ENCODE data around the gene NKX2-2.

The NKX2-2 gene

GRCh38 chr20:21534453-21534852, 20.6 kb upstream of the NKX2-2 start (continued):
- TF ChIP-seq ZNF626 (tag by site-specific recombination; IDR thresholded peaks at IDR 0.05) (no peak), ZNF391 (tag by site-specific recombination; IDR thresholded peaks at IDR 0.05; ENCODE audit: borderline replicate concordance, low read depth) (no peak)

- H3K9me3 ChIP-seq (ENCODE audit: control insufficient read depth, insufficient read depth, low read depth, low read length) = no peaks in the 10 kb centered on the region
- no peaks in the 10 kb centered on the region for H3K4me1 ChIP-seq (ENCODE audit: control insufficient read depth, insufficient read depth, low read length)
- no peaks in the 10 kb centered on the region for H3K36me3 ChIP-seq (ENCODE audit: control insufficient read depth in 2 of 2, insufficient read depth in 1 of 2, low read length in 2 of 2)
- CTCF ChIA-PET = interaction anchor here (0.7 to 3.0 kb wide), 16 partner anchors 9 to 472 kb away, joined by 3 to 32 read pairs (median 4); no protein-coding TSS in a partner anchor
- no peak overlapping the region for H3K4me3 ChIP-seq (ENCODE audit: low read depth, low read length)
- POLR2A ChIA-PET = no interaction called here
- TF ChIP-seq ZNF155 (tag by site-specific recombination; IDR thresholded peaks at IDR 0.05) = no peak
- TF ChIP-seq ZNF610 (tag by site-specific recombination; IDR thresholded peaks at IDR 0.05; ENCODE audit: borderline replicate concordance) = no peak
- peak; percentile 67 for TF ChIP-seq PRDM10 (tag by site-specific recombination; IDR thresholded peaks at IDR 0.05)
- TF ChIP-seq SCRT2 (tag by site-specific recombination; IDR thresholded peaks at IDR 0.05) = peak; percentile 84
- no peak for TF ChIP-seq PATZ1 (tag by site-specific recombination; IDR thresholded peaks at IDR 0.05)
- no peak for TF ChIP-seq KLF9 (tag by site-specific recombination; IDR thresholded peaks at IDR 0.05; ENCODE audit: low read depth)
- no peak for TF ChIP-seq ZNF626 (tag by site-specific recombination; IDR thresholded peaks at IDR 0.05)
- no peak for TF ChIP-seq ZNF670 (tag by site-specific recombination; IDR thresholded peaks at IDR 0.05; ENCODE audit: low read depth)
- no peak for TF ChIP-seq ZNF701 (tag by site-specific recombination; IDR thresholded peaks at IDR 0.05)
- peak; percentile 39; the same call in 1 of the 2 replicates for TF ChIP-seq ZSCAN30 (tag by site-specific recombination; IDR thresholded peaks at IDR 0.05)
- TF ChIP-seq ZBTB10 (tag by site-specific recombination; IDR thresholded peaks at IDR 0.05) = no peak
- TF ChIP-seq SCRT1 (tag by site-specific recombination; IDR thresholded peaks at IDR 0.05; ENCODE audit: borderline replicate concordance) = peak; percentile 64; the same call in 1 of the 2 replicates
- H3K27ac ChIP-seq (ENCODE audit: extremely low read depth, low read depth, low read length) = no peak overlapping the region
Observed at GRCh38 chr20:21529863-21530262, 16.0 kb upstream of the NKX2-2 start.

GRCh38 chr20:21528870-21529269, 15.0 kb upstream of the NKX2-2 start:
- Histone ChIP-seq H3K36me3 (ENCODE audit: control insufficient read depth in 2 of 2, insufficient read depth in 1 of 2, low read length in 2 of 2) (no peaks in the 10 kb centered on the region), H3K9me3 (ENCODE audit: control insufficient read depth, insufficient read depth, low read depth, low read length) (no peaks in the 10 kb centered on the region), H3K4me3 (ENCODE audit: low read depth, low read length) (no peak overlapping the region), H3K27ac (ENCODE audit: extremely low read depth, low read depth, low read length) (no peak overlapping the region), H3K4me1 (ENCODE audit: control insufficient read depth, insufficient read depth, low read length) (no peaks in the 10 kb centered on the region)
- TF ChIP-seq ZSCAN23 (tag by site-specific recombination; IDR thresholded peaks at IDR 0.05) (no peak), ZNF175 (tag by site-specific recombination; IDR thresholded peaks at IDR 0.05) (no peak), ZNF658 (tag by site-specific recombination; IDR thresholded peaks at IDR 0.05) (no peak), ZNF626 (tag by site-specific recombination; IDR thresholded peaks at IDR 0.05) (no peak), ZNF843 (tag by site-specific recombination; IDR thresholded peaks at IDR 0.05) (no peak)
- ChIA-PET CTCF (interaction anchor here (0.7 to 3.0 kb wide), 10 partner anchors 8 to 471 kb away, joined by 3 to 32 read pairs (median 4); no protein-coding TSS in a partner anchor), POLR2A (no interaction called here)
